Fibroblast of pulmonary artery (primary cell): ENCODE data around the gene P2RX5.
A peak's percentile ranks its signal among the peaks of the same experiment; 100 is the strongest.
"Not testable (repeated sequence)": the region's sequence is repeated elsewhere in the genome, so short reads cannot be mapped to it uniquely, and the experiment has no call there.

ENCODE experiments used
- DNase-seq: peaks from one replicate; pipeline ENCODE4 v3.0.0-alpha.2; 2010; ENCODE audit warnings: low read depth
- H3K4me3 ChIP-seq: replicated peaks from 2 replicates; pipeline ENCODE4 v1.5.1; 2011; ENCODE audit warnings: low read depth, mild to moderate bottlenecking, control low read depth, low read length, moderate library complexity
- CTCF ChIP-seq: IDR thresholded peaks from 2 replicates; pipeline ENCODE4 v1.5.1; 2011; ENCODE audit warnings: mild to moderate bottlenecking, control low read depth, low read length, inconsistent platforms; ENCODE audit errors: missing control alignments

The P2RX5 gene

GRCh38 chr17:3735515-3735914 lies 39.6 kb upstream of the P2RX5 start:
- no peak for TF ChIP-seq CTCF
- no peak for DNase-seq
- H3K4me3 ChIP-seq: no peak overlapping the region

DNA sequence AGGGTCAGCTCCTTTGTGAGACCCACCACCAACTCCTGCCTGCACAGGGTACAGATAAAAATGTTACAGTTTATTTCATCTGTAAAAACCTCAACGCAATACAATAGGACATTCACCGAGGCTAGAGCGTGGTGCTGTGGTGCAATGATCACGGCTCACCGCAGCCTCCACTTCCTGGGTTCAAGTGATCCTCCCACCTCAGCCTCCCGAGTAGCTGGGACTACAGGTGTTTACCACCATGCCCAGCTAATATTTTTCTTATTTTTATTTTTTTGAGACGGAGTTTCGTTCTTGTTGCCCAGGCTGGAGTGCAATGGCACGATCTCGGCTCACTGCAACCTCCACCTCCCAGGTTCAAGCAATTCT lies 38.9 kb upstream of the P2RX5 start:
- not testable (repeated sequence) for H3K4me3 ChIP-seq, DNase-seq

DNA sequence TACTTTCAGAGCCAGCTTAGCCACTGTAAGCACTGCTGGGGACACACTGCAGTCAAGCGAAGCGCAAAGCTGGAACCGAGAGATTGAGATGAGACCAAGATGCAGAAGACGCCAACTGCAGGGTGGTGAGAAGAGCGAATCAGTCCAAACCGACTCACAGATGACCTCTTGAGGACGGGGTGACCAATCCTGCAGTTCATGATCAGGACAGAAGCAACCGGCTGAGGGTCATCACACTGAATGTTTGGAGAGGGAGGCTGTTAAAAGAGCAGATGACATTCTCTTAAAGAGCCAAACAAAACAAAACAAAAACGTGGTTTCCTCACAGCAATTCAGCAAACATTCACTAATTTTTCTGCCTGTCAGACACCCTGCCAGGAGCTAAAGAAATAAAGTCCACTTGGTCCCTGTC lies 36.3 kb upstream of the P2RX5 start:
- peak; percentile 1 for TF ChIP-seq CTCF
- no peak overlapping the region for H3K4me3 ChIP-seq
- DNase-seq: peak; percentile 25

DNA sequence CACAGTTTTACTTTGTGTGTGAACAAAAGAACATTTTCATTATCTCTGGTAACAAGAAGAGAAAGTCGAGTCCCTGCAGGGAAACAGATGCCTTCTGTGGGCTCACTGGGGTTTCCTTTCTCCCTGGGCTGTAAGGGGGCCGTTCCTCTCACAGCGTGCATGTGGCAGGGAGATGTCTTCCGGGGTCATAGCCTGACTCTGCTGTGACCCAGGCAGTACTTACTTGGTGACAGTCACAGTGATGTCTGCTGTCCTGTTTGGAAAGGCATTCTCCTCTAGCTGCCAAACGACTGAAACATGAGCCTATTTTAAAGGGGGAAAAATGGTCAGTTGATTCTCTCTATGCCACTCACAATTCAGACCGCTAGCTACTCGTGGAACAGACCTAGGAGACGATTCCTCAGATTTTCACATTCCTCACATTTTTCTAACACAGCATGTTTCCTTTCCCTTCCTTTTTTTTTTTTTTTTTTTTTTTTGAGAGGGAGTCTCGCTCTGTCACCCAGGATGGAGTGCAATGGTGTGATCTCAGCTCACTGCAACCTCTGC lies 35.0 kb upstream of the P2RX5 start:
- no peak overlapping the region for H3K4me3 ChIP-seq
- peak; percentile 57 for DNase-seq
- no peak for TF ChIP-seq CTCF

DNA sequence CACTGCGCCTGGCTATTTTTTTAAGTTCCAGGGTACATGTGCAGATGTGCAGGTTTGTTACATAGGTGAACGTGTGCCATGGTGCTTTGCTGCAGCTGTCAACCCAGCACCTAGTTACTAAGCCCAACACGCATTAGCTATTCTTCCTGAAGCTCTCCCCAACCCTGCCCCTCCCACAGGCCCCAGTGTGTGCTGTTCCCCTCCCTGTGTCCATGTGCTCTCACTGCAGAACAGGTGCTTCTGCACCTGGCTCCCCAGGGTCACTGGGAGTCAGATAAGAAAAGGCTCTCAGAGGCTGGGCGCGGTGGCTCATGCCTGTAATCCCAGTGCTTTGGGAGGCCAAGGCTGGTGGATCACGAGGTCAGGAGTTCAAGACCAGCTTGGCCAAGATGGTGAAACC lies 33.9 kb upstream of the P2RX5 start:
- no peak for DNase-seq
- TF ChIP-seq CTCF: no peak
- no peak overlapping the region for H3K4me3 ChIP-seq

DNA sequence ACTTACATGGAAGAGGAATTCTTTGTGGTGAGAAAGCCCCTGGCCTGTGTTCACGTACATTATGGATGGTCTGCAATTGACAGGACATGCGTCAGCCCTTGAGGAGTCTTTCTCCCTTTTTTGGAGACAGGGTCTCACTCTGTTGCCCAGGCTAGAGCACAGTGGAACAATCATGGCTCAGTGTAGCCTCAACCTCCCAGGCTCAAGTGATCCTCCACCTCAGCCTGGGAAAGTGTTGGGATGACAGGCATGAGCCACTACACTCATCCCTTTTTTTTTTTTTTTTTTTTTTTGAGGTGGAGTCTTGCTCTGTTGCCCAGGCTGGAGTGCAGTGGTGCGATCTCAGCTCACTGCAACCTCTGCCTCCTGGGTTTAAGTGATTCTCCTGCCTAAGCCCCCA lies 32.1 kb upstream of the P2RX5 start:
- not testable (repeated sequence) for H3K4me3 ChIP-seq, DNase-seq

- no peak overlapping the region for H3K4me3 ChIP-seq
- TF ChIP-seq CTCF: no peak
- no peak for DNase-seq
Observed at GRCh38 chr17:3727041-3727440, 31.1 kb upstream of the P2RX5 start.

GRCh38 chr17:3724378-3725077 lies 28.6 kb upstream of the P2RX5 start:
- H3K4me3 ChIP-seq: peak overlapping the region; percentile 93
- no peak for DNase-seq
- no peak for TF ChIP-seq CTCF
